Heart left ventricle (tissue), 13 donors: ENCODE measurements around the gene ZWILCH.

ENCODE experiments used
- POLR2A ChIP-seq, 2 donors: fragments of 450-650 bp; IDR thresholded peaks; one replicate each; pipeline ENCODE4 v1.6.1; 2017; ENCODE audit warnings: antibody characterized with exemption in 2 of 2, mild to moderate bottlenecking in 2 of 2, moderate library complexity in 2 of 2
- TF ChIP-seq, protein P1 (sequence below), 12 donors: fragments of 200-600 bp; sonication (generic) in 4 of 12; IDR thresholded peaks; one replicate each; pipeline versions ENCODE4 v1.5.0 to v1.8.0; 2018 to 2022; ENCODE audit warnings: antibody characterized with exemption in 12 of 12, mild to moderate bottlenecking in 5 of 12
- donor health status: ischemic (EF 13 %, LVEDD 7.1; RV severe dilation, severe dysfunction).
- donor health status: DM: no; HTN: yes; CAD: no.
- donor health status: DM: no; HTN: no; CAD: no.
- donor health status: ischemic (EF 25% LVEDD 6.9; RV normal size, moderate dysfunction).
- donor health status: ischemic (EF 25% LVEDD 5.7; RV mildly dilated, moderate dysfunction).
- donor health status: ischemic (EF 35%, LVEDD 5.7; RV mildly dilated, moderate dysfunction).
- donor health status: nonischemic (EF 11% LVEDD 7.7; RV severe dilation, severe dysfunction).
- donor health status: DM: yes; HTN: yes; CAD: no.
- donor health status: PGD.
- donor health status: ischemic (EF 29% LVEDD 5.4; RV normal size, mild dysfunction).
- donor health status: nonischemic (EF 23%, LVEDD 6.1; RV moderate dilation, normal function).

DNA sequence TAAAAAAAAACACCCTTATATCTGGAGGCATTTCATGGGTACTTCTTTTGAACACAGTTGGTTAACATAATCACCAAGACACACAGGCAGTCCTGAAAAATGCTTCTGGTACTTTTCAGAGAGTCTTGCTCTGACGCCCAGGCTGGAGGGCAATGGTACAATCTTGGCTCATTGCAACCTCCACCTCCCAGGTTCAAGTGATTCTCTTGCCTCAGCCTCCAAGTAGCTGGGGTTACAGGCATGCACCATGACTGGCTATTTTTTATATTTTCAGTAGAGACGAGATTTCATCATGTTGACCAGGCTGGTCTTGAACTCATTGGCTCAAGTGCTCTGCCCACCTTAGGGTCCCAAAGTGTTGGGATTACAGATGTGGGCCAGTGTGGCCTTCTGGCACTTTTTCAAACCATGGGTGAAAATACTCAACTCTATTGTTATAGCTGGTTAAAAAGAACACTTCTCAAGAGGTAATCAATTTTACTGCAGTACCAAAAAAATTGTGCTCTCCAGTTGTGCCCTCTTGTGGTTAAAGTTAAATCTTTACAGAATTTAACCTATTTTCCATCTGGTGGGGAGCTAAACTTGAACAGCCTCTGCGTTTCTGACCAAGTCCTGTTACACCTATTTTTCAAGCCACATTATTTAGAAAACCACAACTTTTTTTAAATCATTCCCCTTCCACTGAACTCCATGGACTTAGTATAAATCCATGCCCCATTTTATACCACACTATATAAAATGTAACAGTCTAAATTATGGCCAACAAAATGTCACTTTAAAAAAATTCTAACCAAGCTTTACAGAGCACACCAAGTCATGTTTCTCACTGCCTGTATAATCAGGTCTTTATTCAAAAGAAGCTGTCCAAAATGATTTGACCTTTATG lies 6.4 kb upstream of the ZWILCH start:
- TF ChIP-seq, protein P1, sequence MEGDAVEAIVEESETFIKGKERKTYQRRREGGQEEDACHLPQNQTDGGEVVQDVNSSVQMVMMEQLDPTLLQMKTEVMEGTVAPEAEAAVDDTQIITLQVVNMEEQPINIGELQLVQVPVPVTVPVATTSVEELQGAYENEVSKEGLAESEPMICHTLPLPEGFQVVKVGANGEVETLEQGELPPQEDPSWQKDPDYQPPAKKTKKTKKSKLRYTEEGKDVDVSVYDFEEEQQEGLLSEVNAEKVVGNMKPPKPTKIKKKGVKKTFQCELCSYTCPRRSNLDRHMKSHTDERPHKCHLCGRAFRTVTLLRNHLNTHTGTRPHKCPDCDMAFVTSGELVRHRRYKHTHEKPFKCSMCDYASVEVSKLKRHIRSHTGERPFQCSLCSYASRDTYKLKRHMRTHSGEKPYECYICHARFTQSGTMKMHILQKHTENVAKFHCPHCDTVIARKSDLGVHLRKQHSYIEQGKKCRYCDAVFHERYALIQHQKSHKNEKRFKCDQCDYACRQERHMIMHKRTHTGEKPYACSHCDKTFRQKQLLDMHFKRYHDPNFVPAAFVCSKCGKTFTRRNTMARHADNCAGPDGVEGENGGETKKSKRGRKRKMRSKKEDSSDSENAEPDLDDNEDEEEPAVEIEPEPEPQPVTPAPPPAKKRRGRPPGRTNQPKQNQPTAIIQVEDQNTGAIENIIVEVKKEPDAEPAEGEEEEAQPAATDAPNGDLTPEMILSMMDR (IDR thresholded peaks at IDR 0.05), result peak in 9 of 12 donors; percentile 25 to 57 (median 32)
- no peak for TF ChIP-seq POLR2A (IDR thresholded peaks at IDR 0.05)
